ENCODE results near the gene ADI1.
"Not testable (repeated sequence)": the region's sequence is repeated elsewhere in the genome, so short reads cannot be mapped to it uniquely, and the experiment has no call there.

Gene ADI1

GRCh38 chr2:3527886-3528785, 8.8 kb upstream of the ADI1 start:
- no peak for DNase-seq

DNA sequence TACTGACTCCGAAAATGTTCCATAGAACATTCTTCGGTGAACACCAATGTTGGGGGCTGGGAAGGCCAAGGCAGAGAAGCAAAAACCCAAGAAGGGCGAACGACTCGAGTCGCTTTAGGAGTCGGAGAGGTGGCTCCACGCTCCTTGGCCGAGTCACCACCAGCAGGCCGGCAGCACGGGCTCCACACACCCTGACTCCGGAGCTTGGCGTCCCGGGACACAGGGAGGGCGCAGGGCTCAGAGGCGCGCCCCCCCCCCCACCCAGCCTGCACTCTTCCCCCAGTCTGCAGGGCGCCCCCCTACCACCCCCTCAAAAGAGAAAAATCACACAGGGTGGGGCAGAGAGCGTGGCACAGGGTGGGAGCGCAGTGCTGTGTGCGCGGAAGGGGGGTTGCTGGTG, 7.5 kb upstream of the ADI1 start:
- no peak for DNase-seq

- no peak for DNase-seq
These were observed 4.3 kb upstream of the ADI1 start for GRCh38 chr2:3523551-3524041.

- DNase-seq: no peak
These were observed 3.7 kb upstream of the ADI1 start for GRCh38 chr2:3522961-3523421.

GRCh38 chr2:3520591-3520990, 1.3 kb upstream of the ADI1 start:
- DNase-seq: no peak

DNA sequence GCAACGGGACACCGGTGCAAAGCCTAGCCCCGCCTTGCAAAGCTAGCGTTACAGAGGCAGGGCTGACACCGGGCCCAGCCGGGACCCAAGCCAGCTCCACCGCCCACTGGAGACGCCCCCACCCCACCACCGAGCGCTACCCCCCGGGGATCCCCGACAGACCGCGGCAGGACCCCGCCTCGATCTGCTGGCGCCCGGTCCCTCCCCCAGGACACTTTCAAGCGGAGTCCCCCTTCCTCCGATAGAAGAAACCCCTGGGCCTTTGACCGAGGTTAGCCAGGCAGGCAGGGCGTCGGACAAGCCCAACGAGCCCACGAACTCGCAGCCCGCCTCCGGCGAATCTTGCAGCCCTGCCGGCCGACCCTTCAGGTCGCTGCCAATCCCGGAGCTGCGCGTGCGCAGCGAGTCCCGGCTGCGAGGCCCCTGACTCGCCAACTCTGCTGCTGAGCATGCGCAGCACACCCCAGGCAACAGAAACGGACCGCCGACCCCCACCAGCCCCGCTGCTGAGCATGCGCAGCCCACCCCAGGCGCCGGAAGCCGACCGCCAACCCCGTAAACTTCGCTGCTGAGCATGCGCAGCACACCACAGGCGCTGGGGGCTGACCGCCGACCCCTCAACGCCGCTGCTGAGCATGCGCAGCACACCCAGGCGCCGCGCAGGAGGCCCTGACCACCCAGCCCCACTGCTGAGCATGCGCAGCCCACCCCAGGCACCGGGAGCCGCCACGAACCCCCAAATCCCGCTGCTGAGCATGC, 656 bp downstream of the ADI1 start:
- peak; percentile 99 for DNase-seq

DNA sequence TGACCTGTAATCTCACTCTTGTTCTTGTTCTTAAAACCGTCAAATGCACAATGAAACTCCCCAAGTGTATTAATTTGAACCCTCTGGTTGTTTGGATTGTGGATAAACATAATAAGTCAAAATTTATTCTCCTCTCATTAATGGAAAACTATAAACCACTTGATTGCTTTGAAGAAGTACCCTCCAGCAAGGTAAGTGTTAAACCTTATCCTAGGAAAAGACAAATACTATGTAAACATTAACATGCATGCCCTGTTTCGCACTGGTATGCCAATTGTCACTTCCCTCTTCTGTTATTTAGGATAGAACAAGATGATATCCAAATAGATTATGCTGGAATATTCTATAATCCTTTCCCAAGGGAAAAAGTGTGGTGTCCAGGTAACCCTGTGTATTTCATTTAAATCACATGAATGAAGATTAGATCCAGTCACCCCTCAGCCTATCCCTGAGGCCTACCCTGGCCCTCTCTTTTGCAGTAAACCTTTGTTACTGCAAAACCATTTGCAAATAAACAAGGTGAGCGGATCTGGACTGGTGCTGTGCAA, 1.3 kb downstream of the ADI1 start:
- no peak for DNase-seq

- no peak for DNase-seq
These were observed 2.5 kb downstream of the ADI1 start for GRCh38 chr2:3516831-3517230.

- not testable (repeated sequence) for DNase-seq
These were observed 3.9 kb downstream of the ADI1 start for GRCh38 chr2:3515438-3515837.

- DNase-seq: no peak
These were observed 6.1 kb downstream of the ADI1 start for GRCh38 chr2:3513026-3513810.

- DNase-seq: no peak
These were observed 7.2 kb downstream of the ADI1 start for GRCh38 chr2:3512086-3512485.

- DNase-seq: no peak
These were observed 13.6 kb downstream of the ADI1 start for GRCh38 chr2:3505771-3506170.

DNA sequence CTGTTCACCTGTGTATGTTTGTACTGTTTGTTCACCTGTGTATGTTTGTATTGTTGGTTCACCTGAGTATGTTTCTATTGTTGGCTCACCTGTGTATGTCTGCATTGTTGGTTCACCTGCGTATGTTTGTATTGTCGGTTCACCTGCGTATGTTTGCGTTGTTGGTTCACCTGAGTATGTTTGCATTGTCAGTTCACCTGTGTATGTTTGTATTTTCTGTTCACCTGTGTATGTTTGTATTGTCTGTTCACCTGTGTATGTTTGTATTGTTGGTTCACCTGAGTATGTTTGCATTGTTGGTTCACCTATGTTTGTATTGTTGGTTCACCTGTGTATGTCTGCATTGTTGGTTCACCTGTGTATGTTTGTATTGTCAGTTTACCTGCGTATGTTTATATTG, 14.6 kb downstream of the ADI1 start:
- DNase-seq: no peak

- no peak for DNase-seq
These were observed 15.8 kb downstream of the ADI1 start for GRCh38 chr2:3503483-3503882.

DNA sequence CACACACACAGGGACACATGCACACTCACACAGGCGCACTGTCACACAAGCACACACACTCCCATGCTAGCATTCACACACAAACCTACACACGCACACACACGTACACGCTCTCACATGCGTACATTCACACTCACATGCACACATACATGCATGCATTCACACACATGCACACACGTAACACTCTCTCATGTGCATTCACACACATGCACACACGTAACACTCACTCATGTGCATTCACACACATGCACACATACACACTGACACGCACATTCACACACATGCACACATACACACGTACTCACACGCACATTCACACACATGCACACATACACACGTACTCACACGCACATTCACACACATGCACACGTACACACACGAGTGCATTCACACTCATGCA, 16.3 kb downstream of the ADI1 start:
- no peak for DNase-seq

GRCh38 chr2:3500326-3500899, 18.9 kb downstream of the ADI1 start:
- DNase-seq: no peak

- DNase-seq: no peak
These were observed 20.4 kb downstream of the ADI1 start for GRCh38 chr2:3498783-3499394.

DNA sequence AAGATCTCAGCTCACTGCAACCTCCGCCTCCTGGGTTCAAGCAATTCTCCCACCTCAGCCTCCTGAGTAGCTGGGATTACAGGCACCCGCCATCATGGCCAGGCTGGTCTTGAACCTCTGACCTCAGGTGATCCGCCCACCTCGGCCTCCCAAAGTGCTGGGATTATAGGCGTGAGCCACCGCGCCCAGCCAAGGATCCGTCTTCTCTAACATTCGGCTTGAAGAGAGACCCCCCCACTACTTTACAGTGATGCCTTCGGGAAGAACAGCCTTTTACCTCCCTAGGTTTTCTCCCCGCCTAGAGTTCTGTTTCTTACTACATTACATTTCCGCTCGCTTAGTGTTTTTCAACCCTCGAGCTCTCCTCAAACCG, 22.6 kb downstream of the ADI1 start:
- DNase-seq: not testable (repeated sequence)

- DNase-seq: no peak
These were observed 24.2 kb downstream of the ADI1 start for GRCh38 chr2:3494984-3495666.

- no peak for DNase-seq
These were observed 25.7 kb downstream of the ADI1 start for GRCh38 chr2:3493615-3494007.

- no peak for DNase-seq
These were observed 26.2 kb downstream of the ADI1 start for GRCh38 chr2:3492951-3493614.

Data from CD4-positive, alpha-beta T cell treated with Interferon gamma for 1 hour (primary cell).